OCI-LY7 (cell line): Measurements from ENCODE around the gene SPATA22. TPM values are rescaled to one million over a fixed set of nuclear protein-coding genes. Genes with fewer than 3 reads are reported as not detected.
"Not testable (repeated sequence)": the region's sequence is repeated elsewhere in the genome, so short reads cannot be mapped to it uniquely, and the experiment has no call there.

Source experiments
- BruUV-seq: library from RNA; stranded (reverse); fragments of 400-500 nt; replicated peaks from 2 replicates; lab custom pipeline; 2021; lab: Mats Ljungman, UMichigan
- CTCF ChIA-PET: fragments of 300-600 bp; sonication (Branson Sonifier 250); formaldehyde crosslinking; loops from one replicate; lab custom pipeline; 2022; ENCODE audit warnings: antibody characterized with exemption; ENCODE audit not compliant: unreplicated experiment; lab: Charles Lee
- POLR2A ChIA-PET: fragments of 300-600 bp; sonication (Branson Sonifier 250); formaldehyde crosslinking; loops from one replicate; lab custom pipeline; 2022; ENCODE audit warnings: antibody characterized with exemption; lab: Charles Lee
- DNase-seq: peaks from one replicate; pipeline ENCODE4 v3.0.0-alpha.2; 2015; ENCODE audit warnings: low spot score
- H2AFZ ChIP-seq: fragments of 200-600 bp; sonication (generic), shearing (Covaris generic); 2 replicates; pipeline ENCODE4 v1.6.1; 2014; ENCODE audit warnings: mild to moderate bottlenecking, antibody characterized with exemption, low read length, moderate library complexity
- H3K27ac ChIP-seq: fragments of 200-600 bp; sonication (generic); 2 replicates; pipeline ENCODE4 v1.5.1; 2014; ENCODE audit warnings: mixed run types, low read depth, mild to moderate bottlenecking, moderate library complexity, low read length, inconsistent platforms; ENCODE audit not compliant: poor library complexity, severe bottlenecking
- H3K36me3 ChIP-seq: fragments of 200-600 bp; sonication (generic); 2 replicates; pipeline ENCODE4 v1.6.1; 2014; ENCODE audit warnings: mild to moderate bottlenecking, antibody characterized with exemption, low read length, moderate library complexity, mixed read lengths; ENCODE audit not compliant: insufficient read depth
- H3K4me1 ChIP-seq: fragments of 200-600 bp; sonication (generic); 2 replicates; pipeline ENCODE4 v1.5.1; 2014; ENCODE audit warnings: mild to moderate bottlenecking, low read length; ENCODE audit not compliant: insufficient read depth, poor library complexity, severe bottlenecking
- H3K4me2 ChIP-seq: fragments of 200-600 bp; sonication (generic); 2 replicates; pipeline ENCODE4 v1.6.1; 2014; ENCODE audit warnings: mild to moderate bottlenecking, low read length
- H3K4me3 ChIP-seq: fragments of 200-600 bp; sonication (generic); 2 replicates; pipeline ENCODE4 v1.5.1; 2014; ENCODE audit warnings: mild to moderate bottlenecking, low read depth, low read length; ENCODE audit not compliant: poor library complexity, severe bottlenecking
- H3K79me2 ChIP-seq: fragments of 200-600 bp; sonication (generic); 2 replicates; pipeline ENCODE4 v1.6.1; 2016; ENCODE audit warnings: low read depth, mild to moderate bottlenecking, low read length, moderate library complexity, mixed read lengths; ENCODE audit not compliant: insufficient read depth
- H3K9me2 ChIP-seq: fragments of 200-600 bp; sonication (generic); 2 replicates; pipeline ENCODE4 v1.6.1; 2016; ENCODE audit warnings: mild to moderate bottlenecking, low read length, mixed read lengths; ENCODE audit not compliant: insufficient read depth
- H3K9me3 ChIP-seq: fragments of 200-600 bp; sonication (generic); 2 replicates; pipeline ENCODE4 v1.6.1; 2014; ENCODE audit warnings: mild to moderate bottlenecking, mixed run types, low read length, mixed read lengths
- H4K20me1 ChIP-seq: fragments of 200-600 bp; sonication (generic); 2 replicates; pipeline ENCODE4 v1.6.1; 2014; ENCODE audit warnings: mild to moderate bottlenecking, antibody characterized with exemption, low read length, moderate library complexity, mixed read lengths; ENCODE audit not compliant: insufficient read depth
- CTCF ChIP-seq: fragments of 200-600 bp; sonication (generic); conservative IDR thresholded peaks from 2 replicates; pipeline ENCODE4 v1.5.1; 2014; ENCODE audit warnings: mild to moderate bottlenecking, antibody characterized with exemption, low read length, moderate library complexity, mixed read lengths
- EZH2phosphoT487 ChIP-seq: fragments of 200-600 bp; sonication (generic); IDR thresholded peaks from 2 replicates; pipeline ENCODE4 v1.6.1; 2018; ENCODE audit warnings: low read depth, borderline replicate concordance, mild to moderate bottlenecking, mixed run types, antibody characterized with exemption, low read length, moderate library complexity, mixed read lengths
- intact Hi-C: fragments of 100-400 bp; cut with micrococcal nuclease; formaldehyde crosslinking; loops from one replicate; pipeline ENCODE4 v1.10.0; 2022; ENCODE audit not compliant: unreplicated experiment
- total RNA-seq, 2 experiments: library from RNA; depleted of rRNA in 1 of 2; stranded (reverse); fragments of >200 nt in 1 of 2; shearing (Covaris generic) in 1 of 2; gene quantifications; 2 replicates each; pipeline ENCODE4 v1.2.3, GENCODE V29; 2014 to 2022

The SPATA22 gene
- total RNA-seq, 2 experiments from 2014 or later = not detected

GRCh38 chr17:3400055-3400454 lies 71.6 kb downstream of the SPATA22 start:
- H3K79me2 ChIP-seq = no peaks in the 10 kb centered on the region
- no peaks in the 10 kb centered on the region for H3K9me2 ChIP-seq
- no peaks in the 10 kb centered on the region for H3K36me3 ChIP-seq
- H3K4me1 ChIP-seq = no peaks in the 10 kb centered on the region
- ChIA-PET CTCF (no interaction called here), POLR2A (no interaction called here)
- intact Hi-C loops = no loop called here
- no peaks in the 10 kb centered on the region for H4K20me1 ChIP-seq
- H3K9me3 ChIP-seq = no peaks in the 10 kb centered on the region
- no peak for DNase-seq
- H2AFZ ChIP-seq = no peak overlapping the region
- no peak overlapping the region for H3K27ac ChIP-seq
- TF ChIP-seq EZH2phosphoT487 (no peak), CTCF (no peak)
- no TSS peak for BruUV-seq
- H3K4me3 ChIP-seq = no peak overlapping the region
- H3K4me2 ChIP-seq = no peak overlapping the region

GRCh38 chr17:3398310-3398709 lies 73.3 kb downstream of the SPATA22 start, which contains the start of gene OR1E1:
Gene OR1E1, minus strand, starts transcription at chr17:3398410. Its CDS starts 0 bp downstream, at chr17:3398410.
- DNase-seq = no peak
- POLR2A ChIA-PET = no interaction called here
- TF ChIP-seq EZH2phosphoT487 (no peak), CTCF (no peak)

GRCh38 chr17:3397801-3398200 lies 73.8 kb downstream of the SPATA22 start:
- H4K20me1 ChIP-seq, DNase-seq, POLR2A ChIA-PET, intact Hi-C loops, H3K79me2 ChIP-seq, H3K36me3 ChIP-seq, H2AFZ ChIP-seq, H3K27ac ChIP-seq, H3K9me3 ChIP-seq, H3K9me2 ChIP-seq, H3K4me2 ChIP-seq, BruUV-seq, CTCF ChIA-PET, H3K4me3 ChIP-seq, H3K4me1 ChIP-seq: not testable (repeated sequence)

More at GRCh38 chr17:3398310-3398709, 73.3 kb downstream of the SPATA22 start, which contains the start of gene OR1E1:
- Histone ChIP-seq H3K27ac (no peak within 1 kb of the TSS), H2AFZ (no peak within 1 kb of the TSS), H3K4me1 (no peaks in the 10 kb centered on the region), H3K9me3 (no peaks in the 10 kb centered on the region), H3K4me3 (no peak within 1 kb of the TSS), H3K36me3 (no peaks in the 10 kb centered on the region), H3K4me2 (no peak within 1 kb of the TSS), H3K79me2 (no peaks in the 10 kb centered on the region), H3K9me2 (peaks cover 3% of the 10 kb centered on the region; the same call in 1 of the 2 replicates), H4K20me1 (no peaks in the 10 kb centered on the region)
- intact Hi-C loops = no loop called here
- CTCF ChIA-PET = no interaction called here
- BruUV-seq = no TSS peak

Other genes with a start within 250 kb of the SPATA22 start
- not detected in 2 replicates for gene OR3A1, start 173.5 kb downstream of the SPATA22 start, total RNA-seq (2014; rRNA removed; shearing (Covaris generic))
- not detected in 2 replicates for gene OR3A1, start 173.5 kb downstream of the SPATA22 start, total RNA-seq (2022)
- gene OR3A2, start 85.5 kb downstream of the SPATA22 start, total RNA-seq (2014; rRNA removed; shearing (Covaris generic)) = not detected in 2 replicates
- not detected in 2 replicates for gene OR3A2, start 85.5 kb downstream of the SPATA22 start, total RNA-seq (2022)
- gene OR1E1, start 73.4 kb downstream of the SPATA22 start, total RNA-seq (2014; rRNA removed; shearing (Covaris generic)) = not detected in 2 replicates
- not detected in 2 replicates for gene OR1E1, start 73.4 kb downstream of the SPATA22 start, total RNA-seq (2022)
- gene OR3A3, start 60.4 kb downstream of the SPATA22 start, total RNA-seq (2014; rRNA removed; shearing (Covaris generic)) = not detected in 2 replicates
- not detected in 2 replicates for gene OR3A3, start 60.4 kb downstream of the SPATA22 start, total RNA-seq (2022)
- gene OR1E2, start 38.0 kb downstream of the SPATA22 start, total RNA-seq (2014; rRNA removed; shearing (Covaris generic)) = not detected in 2 replicates
- gene OR1E2, start 38.0 kb downstream of the SPATA22 start, total RNA-seq (2022) = not detected in 2 replicates
- gene ASPA, start 4.2 kb upstream of the SPATA22 start, total RNA-seq (2014; rRNA removed; shearing (Covaris generic)) = not detected in 2 replicates
- gene ASPA, start 4.2 kb upstream of the SPATA22 start, total RNA-seq (2022) = not detected in 2 replicates
- gene TRPV3, start 86.0 kb upstream of the SPATA22 start, total RNA-seq (2014; rRNA removed; shearing (Covaris generic)) = not detected in 2 replicates
- gene TRPV3, start 86.0 kb upstream of the SPATA22 start, total RNA-seq (2022) = 0.06 TPM in 1 of 2 replicates, not detected in the other
- 2.2 and 2.7 TPM in 2 replicates for gene TRPV1, start 137.6 kb upstream of the SPATA22 start, total RNA-seq (2014; rRNA removed; shearing (Covaris generic))
- gene TRPV1, start 137.6 kb upstream of the SPATA22 start, total RNA-seq (2022) = 2.9 and 4.5 TPM in 2 replicates
- gene SHPK, start 164.4 kb upstream of the SPATA22 start, total RNA-seq (2014; rRNA removed; shearing (Covaris generic)) = 17.0 and 21.4 TPM in 2 replicates
- 15.7 and 16.9 TPM in 2 replicates for gene SHPK, start 164.4 kb upstream of the SPATA22 start, total RNA-seq (2022)
- gene CTNS, start 164.9 kb upstream of the SPATA22 start, total RNA-seq (2014; rRNA removed; shearing (Covaris generic)) = 5.6 and 6.7 TPM in 2 replicates
- 11.9 and 13.6 TPM in 2 replicates for gene CTNS, start 164.9 kb upstream of the SPATA22 start, total RNA-seq (2022)
- 12.4 and 19.8 TPM in 2 replicates for gene TAX1BP3, start 196.8 kb upstream of the SPATA22 start, total RNA-seq (2014; rRNA removed; shearing (Covaris generic))
- 24.3 and 24.8 TPM in 2 replicates for gene TAX1BP3, start 196.8 kb upstream of the SPATA22 start, total RNA-seq (2022)
- gene EMC6, start 197.0 kb upstream of the SPATA22 start, total RNA-seq (2014; rRNA removed; shearing (Covaris generic)) = 32.5 and 36.0 TPM in 2 replicates
- gene EMC6, start 197.0 kb upstream of the SPATA22 start, total RNA-seq (2022) = 53.7 and 54.6 TPM in 2 replicates
- 143 and 150 TPM in 2 replicates for gene P2RX5, start 224.3 kb upstream of the SPATA22 start, total RNA-seq (2014; rRNA removed; shearing (Covaris generic))
- gene P2RX5, start 224.3 kb upstream of the SPATA22 start, total RNA-seq (2022) = 173 and 195 TPM in 2 replicates